HG03066 (cell line): ENCODE data around the gene FAM193B.
A peak's percentile ranks its signal among the peaks of the same experiment; 100 is the strongest.

Experiments used
- ATAC-seq: cut with Tn5 transposase; IDR thresholded peaks from one replicate; pipeline ENCODE4 v1.9.1; 2021; ENCODE audit warnings: low read depth; ENCODE audit not compliant: unreplicated experiment

FAM193B gene

GRCh38 chr5:177554474-177555111 is at the start of gene FAM193B:
Gene FAM193B (minus strand): TSS chr5:177554563. CDS start chr5:177554458, 105 bp downstream.
- ATAC-seq = peak; percentile 93

- no peak for ATAC-seq
These were observed 49.8 kb upstream of the FAM193B start for GRCh38 chr5:177604116-177604521.

- ATAC-seq = no peak
These were observed 49.3 kb upstream of the FAM193B start for GRCh38 chr5:177603631-177604030.

- no peak for ATAC-seq
These were observed 48.1 kb upstream of the FAM193B start for GRCh38 chr5:177602458-177602830.

GRCh38 chr5:177601577-177602457 is 47.5 kb upstream of the FAM193B start:
- ATAC-seq = no peak

- ATAC-seq = no peak
These were observed 46.8 kb upstream of the FAM193B start for GRCh38 chr5:177601126-177601525.

GRCh38 chr5:177600508-177601018 is 46.2 kb upstream of the FAM193B start:
- no peak for ATAC-seq

GRCh38 chr5:177599731-177600507 is 45.6 kb upstream of the FAM193B start, which contains the start of gene B4GALT7:
Gene B4GALT7 (plus strand): TSS chr5:177600132. CDS start chr5:177600211, 79 bp downstream.
- peak; percentile 82 for ATAC-seq

- no peak for ATAC-seq
These were observed 44.1 kb upstream of the FAM193B start for GRCh38 chr5:177598477-177598876.

- no peak for ATAC-seq
These were observed 42.4 kb upstream of the FAM193B start for GRCh38 chr5:177596775-177597238.

GRCh38 chr5:177595991-177596774 is 41.8 kb upstream of the FAM193B start:
- no peak for ATAC-seq

GRCh38 chr5:177595026-177595585 is 40.7 kb upstream of the FAM193B start:
- no peak for ATAC-seq

GRCh38 chr5:177594071-177594470 is 39.7 kb upstream of the FAM193B start:
- ATAC-seq = no peak

- ATAC-seq = no peak
These were observed 39.1 kb upstream of the FAM193B start for GRCh38 chr5:177593511-177593910.

GRCh38 chr5:177592905-177593304 is 38.5 kb upstream of the FAM193B start:
- ATAC-seq = no peak

GRCh38 chr5:177592010-177592834 is 37.9 kb upstream of the FAM193B start, which contains the start of gene TMED9:
Gene TMED9 (plus strand): TSS chr5:177592203. CDS start chr5:177592215, 12 bp downstream.
- ATAC-seq = peak; percentile 91

- no peak for ATAC-seq
These were observed 37.3 kb upstream of the FAM193B start for GRCh38 chr5:177591690-177592009.

- ATAC-seq = no peak
These were observed 36.0 kb upstream of the FAM193B start for GRCh38 chr5:177590406-177590805.

GRCh38 chr5:177588413-177588909 is 34.1 kb upstream of the FAM193B start:
- ATAC-seq = no peak
